Stimulated activated CD4-positive, alpha-beta T cell treated with anti-CD3 and anti-CD28 coated beads, Interleukin-2, amount 100 ng/mL, for 4 hours (primary cell): ENCODE measurements around the gene SPIRE1.
"Not testable (repeated sequence)": the region's sequence is repeated elsewhere in the genome, so short reads cannot be mapped to it uniquely, and the experiment has no call there.

ENCODE experiments used
- DNase-seq: peaks from one replicate; pipeline ENCODE4 v3.0.0-alpha.2; 2020; ENCODE audit warnings: low read depth

SPIRE1 gene

DNA sequence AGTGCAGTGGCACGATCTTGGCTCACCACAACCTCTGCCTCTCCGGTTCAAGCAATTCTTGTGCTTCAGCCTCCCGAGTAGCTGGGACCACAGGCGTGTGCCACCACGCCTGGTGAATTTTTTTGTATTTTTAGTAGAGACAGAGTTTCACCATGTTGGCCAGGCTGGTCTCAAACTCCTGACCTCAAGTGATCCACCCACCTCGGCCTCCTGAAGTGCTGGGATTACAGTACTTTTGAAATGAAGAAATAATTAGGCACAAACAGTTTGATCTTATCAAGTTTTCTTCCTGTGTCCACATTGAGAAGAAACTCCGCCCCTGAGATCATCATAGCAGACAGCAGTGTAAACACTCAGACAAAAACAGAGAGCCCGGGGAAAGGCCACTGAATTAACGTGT lies 247.2 kb downstream of the SPIRE1 start:
- not testable (repeated sequence) for DNase-seq

- DNase-seq = no peak
Measured at GRCh38 chr18:12410081-12410481, 247.8 kb downstream of the SPIRE1 start.

DNA sequence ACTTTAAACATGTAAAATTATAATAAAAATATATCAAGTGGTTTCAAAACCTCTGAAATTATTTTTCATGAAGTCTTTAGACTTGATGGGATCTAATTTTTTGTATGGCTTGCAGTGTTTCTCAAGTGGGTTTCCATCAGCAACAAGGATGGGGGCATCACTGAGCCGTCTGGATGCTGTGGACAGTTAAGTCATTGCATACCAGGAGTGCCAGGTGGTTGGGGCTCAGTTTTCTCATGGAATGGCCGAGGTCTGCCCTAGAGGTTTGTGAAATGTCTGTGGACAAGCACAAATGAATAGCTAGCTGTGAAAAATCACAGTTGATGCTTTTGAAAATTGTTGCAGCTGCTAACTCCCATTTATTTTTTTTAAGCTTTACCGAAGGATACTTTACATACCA lies 248.4 kb downstream of the SPIRE1 start:
- no peak for DNase-seq

- no peak for DNase-seq
Measured at GRCh38 chr18:12408247-12408869, 249.5 kb downstream of the SPIRE1 start.

DNA sequence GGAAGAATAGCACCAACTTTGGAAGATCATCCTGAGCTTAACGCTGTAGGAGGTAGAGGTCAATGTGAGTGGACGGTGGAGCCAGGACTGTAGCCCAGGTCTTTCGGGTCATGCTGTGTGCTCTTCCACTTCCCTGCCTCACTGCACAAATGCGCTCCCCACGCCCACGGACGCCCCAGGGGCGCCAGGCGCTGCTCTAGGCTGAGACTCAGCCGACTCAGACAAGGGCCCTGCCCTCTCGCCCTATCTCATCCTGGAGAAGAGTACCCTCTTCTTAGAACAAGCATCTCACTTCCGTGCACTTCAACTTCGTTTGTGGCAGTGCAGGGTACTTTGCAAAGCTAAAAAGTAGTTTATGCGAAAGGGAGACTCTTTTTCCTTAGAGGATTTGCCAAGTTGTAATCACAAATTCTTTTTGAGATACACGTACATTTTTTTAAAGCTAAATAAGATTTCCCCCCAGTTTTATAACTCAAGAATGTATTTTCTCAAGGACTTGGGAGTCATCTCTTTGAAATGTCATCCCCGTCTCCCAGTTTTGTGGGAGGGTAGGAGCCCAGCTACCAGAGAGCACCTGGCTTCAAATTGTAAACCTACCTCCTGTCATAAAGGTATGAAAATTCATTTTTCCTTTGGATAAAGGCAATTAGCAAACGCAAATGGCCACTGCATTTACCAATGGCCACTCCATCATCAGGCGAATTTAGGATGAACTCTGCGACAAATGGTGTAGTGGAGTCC lies 251.4 kb downstream of the SPIRE1 start:
- DNase-seq = no peak

- DNase-seq = no peak
Measured at GRCh38 chr18:12405066-12405465, 252.8 kb downstream of the SPIRE1 start.

- no peak for DNase-seq
Measured at GRCh38 chr18:12403601-12404506, 254.1 kb downstream of the SPIRE1 start.

DNA sequence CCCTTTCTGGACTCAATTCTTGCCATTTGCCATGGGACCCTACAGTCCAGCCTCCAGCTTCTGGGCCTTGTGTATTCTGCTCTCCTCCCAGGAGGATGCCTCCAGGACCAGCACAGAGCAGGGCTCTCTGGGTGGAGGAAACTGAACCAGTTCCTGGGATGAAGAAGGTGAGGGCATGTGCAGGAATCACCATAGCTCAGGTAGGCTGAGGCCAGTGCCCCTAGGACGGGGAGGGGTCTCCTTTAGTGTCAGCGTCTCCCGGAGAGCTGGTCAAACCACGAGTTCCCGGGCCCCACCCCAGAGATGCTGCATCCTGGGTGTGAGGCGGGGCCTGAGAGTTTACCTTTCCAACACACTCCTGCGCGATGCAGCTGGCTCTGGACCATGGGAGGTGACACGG lies 256.0 kb downstream of the SPIRE1 start:
- DNase-seq = no peak

- no peak for DNase-seq
Measured at GRCh38 chr18:12399231-12399630, 258.7 kb downstream of the SPIRE1 start.

DNA sequence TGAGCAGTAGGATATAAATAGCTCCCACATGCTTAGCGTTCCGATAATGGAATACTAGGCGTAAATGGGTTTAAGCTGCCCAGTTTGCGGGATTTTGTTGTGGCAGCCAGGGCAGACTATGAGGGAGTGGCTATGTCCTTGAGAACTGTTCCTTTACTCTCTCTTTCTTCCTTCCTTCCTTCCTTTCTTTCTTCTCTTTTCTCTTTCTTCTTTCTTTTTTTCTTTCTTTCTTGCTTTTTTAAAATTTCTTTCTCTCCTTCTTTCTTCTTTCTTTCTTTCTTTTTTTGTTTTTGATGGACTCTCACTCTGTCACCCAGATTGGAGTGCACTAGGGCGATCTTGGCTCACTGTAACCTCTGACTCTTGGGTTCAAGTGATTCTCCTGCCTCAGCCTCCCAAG lies 259.3 kb downstream of the SPIRE1 start:
- DNase-seq = no peak

DNA sequence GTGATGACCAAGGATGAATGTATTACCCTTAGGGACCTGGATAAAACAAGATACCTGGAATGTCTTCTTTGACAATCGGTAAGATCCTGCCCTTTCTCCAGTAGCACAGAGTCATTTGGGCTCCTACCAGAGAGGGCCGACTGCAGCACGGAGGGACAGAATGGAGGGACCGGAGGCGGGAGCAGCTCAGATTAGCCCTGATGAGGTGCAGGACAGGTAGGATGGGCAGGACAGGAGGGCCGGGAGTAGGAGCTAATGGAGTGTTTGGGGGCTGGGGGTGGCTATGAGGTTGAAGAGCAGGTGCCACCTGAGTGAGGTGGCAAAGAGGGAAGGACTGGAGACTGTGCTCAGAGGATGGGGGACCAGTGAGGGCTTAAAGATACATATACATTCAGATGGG lies 260.1 kb downstream of the SPIRE1 start:
- DNase-seq = no peak

DNA sequence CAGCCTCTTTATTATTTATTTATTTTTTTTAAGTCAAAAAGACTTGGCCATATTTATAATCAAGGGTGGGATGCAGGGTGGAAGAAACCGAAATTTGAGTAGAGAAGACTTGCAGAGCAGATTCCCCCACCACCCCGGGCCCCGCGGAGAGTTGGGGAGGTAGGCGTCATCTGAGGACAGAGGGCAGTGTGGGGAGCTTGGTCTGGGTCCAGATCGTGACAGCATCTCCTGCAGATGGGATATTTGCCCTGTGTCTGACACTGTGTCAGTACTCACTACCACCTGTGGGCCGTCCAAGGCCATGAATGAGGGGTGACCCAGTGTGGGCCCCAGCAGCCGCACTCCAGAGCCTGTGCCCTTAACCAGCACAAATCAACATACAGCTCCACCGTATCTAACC lies 260.7 kb downstream of the SPIRE1 start:
- DNase-seq = no peak
